Activated CD8-positive, alpha-beta memory T cell treated with anti-CD3 and anti-CD28 coated beads, Interleukin-2, amount 50 U/mL, for 1 hour (primary cell): Measurements from ENCODE around the gene TEX13A.
"Not testable (repeated sequence)": the region's sequence is repeated elsewhere in the genome, so short reads cannot be mapped to it uniquely, and the experiment has no call there.

Experiments used
- DNase-seq: peaks from one replicate; pipeline ENCODE4 v3.0.0-alpha.2; 2020; ENCODE audit errors: extremely low read depth

TEX13A gene

GRCh38 chrX:105220636-105221035, at the start of gene TEX13A:
Gene TEX13A (minus strand): TSS chrX:105220694. CDS start chrX:105220397, 297 bp downstream.
- no peak for DNase-seq

DNA sequence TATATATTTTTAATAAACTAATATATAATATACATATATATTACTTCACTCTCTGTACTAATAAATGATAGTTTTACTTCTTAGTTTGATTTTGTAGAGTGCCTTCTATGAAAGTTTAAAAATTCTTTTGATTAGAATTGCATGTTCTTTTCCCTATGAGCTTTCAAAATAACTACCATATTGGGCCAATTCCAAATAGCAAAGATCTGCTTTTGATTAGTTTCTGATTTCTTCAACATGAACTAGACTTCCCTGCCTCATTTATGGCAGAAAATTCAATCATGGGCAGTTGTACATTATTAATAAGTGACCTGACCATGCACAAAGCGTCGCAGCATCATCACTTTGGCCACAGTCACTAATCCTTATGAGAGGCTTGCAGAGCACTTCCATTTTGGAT, 48.9 kb upstream of the TEX13A start:
- no peak for DNase-seq

DNA sequence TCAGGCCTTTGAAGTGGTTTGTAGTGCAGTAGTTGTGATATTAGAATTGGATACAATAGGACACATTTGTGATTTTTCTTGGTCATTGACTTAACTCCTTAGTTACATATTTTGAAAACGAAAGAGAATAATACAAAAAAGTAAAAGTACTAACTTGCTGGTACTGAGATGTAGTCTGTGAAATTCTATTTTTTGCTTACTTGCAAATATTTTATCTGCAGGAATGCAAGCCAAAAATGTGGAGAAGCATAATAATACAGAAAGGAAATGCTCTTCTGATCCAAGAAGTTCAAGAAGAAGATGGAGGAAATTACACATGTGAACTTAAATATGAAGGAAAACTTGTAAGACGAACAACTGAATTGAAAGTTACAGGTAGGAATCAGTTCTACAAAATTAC, 46.7 kb upstream of the TEX13A start:
- no peak for DNase-seq

GRCh38 chrX:105266456-105266855, 46.0 kb upstream of the TEX13A start:
- DNase-seq: no peak

DNA sequence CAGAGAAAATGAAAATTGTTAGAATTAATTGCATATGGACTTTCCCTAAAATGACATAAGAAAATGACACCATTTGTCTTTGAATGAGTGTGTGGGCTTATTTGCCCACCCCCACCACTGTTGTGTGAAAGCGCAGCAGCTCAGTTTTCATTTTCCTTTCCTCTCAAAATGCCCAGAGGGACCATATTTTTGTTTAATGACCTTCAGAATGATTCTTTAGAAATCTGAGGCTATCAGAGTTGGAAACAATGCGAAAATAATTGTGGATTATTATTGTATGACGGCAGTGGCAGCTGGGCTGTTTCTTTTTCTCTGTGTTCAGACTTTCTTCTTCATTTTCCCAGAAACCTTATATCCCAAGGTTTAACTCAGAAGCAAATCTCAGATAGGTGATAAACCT, 44.6 kb upstream of the TEX13A start:
- DNase-seq: no peak

- DNase-seq: no peak
These were observed 43.3 kb upstream of the TEX13A start for GRCh38 chrX:105263801-105264200.

DNA sequence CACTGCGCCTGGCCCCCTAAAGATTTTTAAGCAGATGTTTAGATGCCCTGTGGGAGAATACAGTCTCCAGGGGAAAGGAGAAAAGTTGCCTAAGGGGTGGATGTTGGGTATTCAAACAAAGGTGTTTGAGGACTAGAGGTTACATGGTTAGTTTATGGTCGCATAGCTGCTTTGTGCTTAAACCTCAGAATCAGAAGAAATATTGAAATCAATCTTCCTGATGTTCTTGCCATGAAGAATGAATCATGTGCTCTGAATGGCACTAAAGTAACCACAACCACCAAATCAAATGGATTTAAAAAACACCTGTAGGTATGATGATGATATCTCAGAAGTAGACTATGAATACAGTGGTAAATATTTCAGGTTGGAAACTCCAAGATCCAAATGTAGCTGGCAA, 42.7 kb upstream of the TEX13A start:
- DNase-seq: no peak

DNA sequence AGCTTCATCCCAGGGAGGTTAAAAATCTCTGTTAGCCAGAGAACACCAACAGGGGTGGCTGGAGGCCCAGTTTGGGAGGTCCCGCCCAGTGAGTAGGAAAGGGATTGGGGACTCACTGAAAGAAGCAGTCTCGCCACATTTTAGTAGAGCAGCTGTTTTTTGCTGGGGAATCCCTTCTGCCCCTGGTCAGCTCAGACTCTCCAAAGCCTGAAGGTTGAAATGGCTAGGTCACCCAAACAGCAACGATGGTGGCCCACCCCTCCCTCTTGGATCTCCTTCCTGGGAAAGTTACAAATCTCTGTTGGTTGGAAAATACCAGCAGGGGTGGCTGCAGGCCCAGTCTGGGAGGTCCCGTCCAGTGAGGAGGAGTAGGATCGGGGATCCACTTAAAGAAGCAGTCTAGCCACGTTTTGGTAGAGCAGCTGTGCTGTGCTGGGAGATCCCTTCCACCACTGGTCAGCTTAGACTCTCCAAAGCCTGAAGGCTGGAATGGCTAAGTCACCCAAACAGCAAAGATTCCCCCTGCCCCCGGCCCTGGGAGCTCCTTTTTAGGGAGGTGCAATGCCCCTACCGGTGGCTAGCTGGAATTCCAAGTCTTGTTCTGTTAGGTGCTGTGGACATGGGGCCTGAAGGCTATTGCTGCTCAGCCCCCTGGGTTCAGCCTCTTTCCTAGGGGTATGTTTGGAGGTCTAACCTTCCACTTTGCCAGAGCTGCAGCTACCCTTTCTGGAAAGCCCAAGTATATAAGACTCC, 40.0 kb upstream of the TEX13A start:
- DNase-seq: no peak

GRCh38 chrX:105241056-105241455, 20.6 kb upstream of the TEX13A start:
- DNase-seq: no peak

DNA sequence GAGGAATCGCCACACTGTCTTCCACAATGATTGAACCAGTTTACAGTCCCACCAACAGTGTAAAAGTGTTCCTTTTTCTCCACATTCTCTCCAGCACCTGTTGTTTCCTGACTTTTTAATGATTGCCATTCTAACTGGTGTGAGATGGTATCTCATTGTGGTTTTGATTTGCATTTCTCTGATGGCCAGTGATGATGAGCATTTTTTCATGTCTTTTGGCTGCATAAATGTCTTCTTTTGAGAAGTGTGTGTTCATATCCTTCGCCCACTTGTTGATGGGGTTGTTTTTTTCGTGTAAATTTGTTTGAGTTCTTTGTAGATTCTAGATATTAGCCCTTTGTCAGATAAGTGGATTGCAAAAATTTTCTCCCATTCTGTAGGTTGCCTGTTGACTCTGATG, 16.9 kb upstream of the TEX13A start:
- DNase-seq: not testable (repeated sequence)

- no peak for DNase-seq
These were observed 8.7 kb upstream of the TEX13A start for GRCh38 chrX:105229146-105229545.

DNA sequence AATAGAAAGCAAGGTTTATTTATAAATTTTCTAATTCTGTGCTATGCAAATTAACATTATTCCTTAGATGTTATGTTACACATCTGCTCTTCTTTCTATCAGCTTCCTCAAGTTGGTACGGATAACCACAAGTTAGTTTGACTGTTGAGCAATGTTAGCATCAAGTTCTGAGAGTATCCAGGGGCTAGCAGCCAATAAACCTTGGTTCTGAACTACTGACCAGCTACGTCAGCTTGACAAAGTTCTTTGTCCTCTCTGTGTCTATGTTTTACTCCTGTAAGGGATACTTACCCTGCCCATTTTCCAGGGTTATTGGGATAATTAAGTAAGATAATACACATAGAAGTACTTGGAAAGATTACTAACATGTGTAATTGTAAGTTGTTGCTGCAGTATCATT, 8.1 kb upstream of the TEX13A start:
- no peak for DNase-seq

DNA sequence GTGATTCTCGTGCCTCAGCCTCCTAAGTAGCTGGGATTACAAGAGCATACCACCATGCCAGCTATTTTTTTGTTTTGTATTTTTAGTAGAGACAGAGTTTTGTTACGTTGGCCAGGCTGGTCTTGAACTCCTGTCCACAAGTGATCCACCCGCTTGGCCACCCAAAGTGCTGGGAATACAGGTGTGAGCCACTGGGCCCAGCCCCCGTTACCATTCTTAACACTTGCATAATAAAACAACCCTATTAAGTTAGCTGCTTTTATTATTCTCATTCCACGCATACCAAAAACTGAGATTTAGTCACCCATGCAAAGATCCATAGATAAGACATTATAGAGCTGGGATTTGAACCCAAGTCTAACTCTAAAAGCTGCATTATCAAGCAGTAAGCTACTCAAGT, 6.0 kb upstream of the TEX13A start:
- DNase-seq: no peak

- no peak for DNase-seq
These were observed 880 bp upstream of the TEX13A start for GRCh38 chrX:105221374-105221773.

- no peak for DNase-seq
These were observed 766 bp downstream of the TEX13A start for GRCh38 chrX:105219454-105220401.

DNA sequence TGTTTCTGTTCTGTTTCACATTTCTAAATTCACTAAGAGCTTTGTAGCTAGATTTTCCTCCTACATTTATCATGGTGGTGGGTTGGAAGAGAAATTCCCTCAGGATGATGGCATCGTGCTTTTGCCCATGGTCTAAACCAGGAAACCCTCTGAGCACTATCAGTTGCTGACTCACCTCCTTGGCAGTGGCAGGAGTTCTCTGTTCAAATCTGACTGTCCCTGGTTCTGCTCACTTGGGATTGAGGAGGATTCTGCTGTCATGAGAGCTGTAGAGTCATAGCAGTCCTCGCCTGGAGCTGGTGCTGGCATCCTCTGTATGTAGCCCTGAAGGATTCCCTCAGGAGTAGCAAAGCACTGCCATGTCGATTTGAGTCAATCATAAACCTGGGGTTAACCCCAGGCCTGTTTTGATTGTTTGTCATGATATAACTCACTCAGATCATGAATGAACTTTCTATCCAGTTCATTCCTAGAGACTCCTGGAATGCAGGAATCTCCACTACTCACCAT, 9.4 kb downstream of the TEX13A start:
- no peak for DNase-seq

DNA sequence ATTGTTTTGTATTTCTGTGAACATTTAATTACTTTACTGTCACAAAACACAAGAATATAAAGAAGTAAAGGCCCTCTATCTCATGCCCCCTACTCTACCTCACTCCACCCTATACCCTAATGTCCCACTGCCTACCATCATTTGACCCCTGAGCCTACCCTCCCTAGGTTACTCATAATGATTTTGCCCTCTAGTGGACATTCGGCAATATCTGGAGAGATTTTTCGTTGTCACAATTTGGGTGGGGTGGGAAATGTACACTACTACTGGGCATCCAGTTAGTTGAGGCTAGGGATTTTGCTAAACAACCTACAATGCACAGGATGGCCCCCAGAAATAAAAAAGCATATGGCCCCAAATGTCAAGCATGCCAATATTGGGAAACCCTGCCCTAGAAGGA, 10.2 kb downstream of the TEX13A start:
- DNase-seq: no peak

GRCh38 chrX:105209406-105209805, 11.1 kb downstream of the TEX13A start:
- DNase-seq: no peak

GRCh38 chrX:105191878-105192277, 28.6 kb downstream of the TEX13A start:
- no peak for DNase-seq

GRCh38 chrX:105190252-105190853, 30.1 kb downstream of the TEX13A start:
- no peak for DNase-seq

- DNase-seq: no peak
These were observed 31.4 kb downstream of the TEX13A start for GRCh38 chrX:105189093-105189492.

GRCh38 chrX:105179644-105180043, 40.9 kb downstream of the TEX13A start:
- no peak for DNase-seq
